ENCODE data around the gene ASRGL1. TPM values are rescaled to one million over a fixed set of nuclear protein-coding genes. Genes with fewer than 3 reads are reported as not detected.
"Not testable (repeated sequence)": the region's sequence is repeated elsewhere in the genome, so short reads cannot be mapped to it uniquely, and the experiment has no call there.

Gene ASRGL1
- total and polyA plus RNA-seq, 3 donors from 2014 or later, result 101 to 295 (median 119) TPM

GRCh38 chr11:62341588-62341987 lies 4.3 kb downstream of the ASRGL1 start:
- Histone ChIP-seq H3K36me3 (ENCODE audit: low read depth, missing control alignments) (no peaks in the 10 kb centered on the region), H3K4me3 (no peak overlapping the region), H3K27me3 (no peaks in the 10 kb centered on the region), H3K27ac (no peak overlapping the region), H3K4me1 (no peaks in the 10 kb centered on the region), H3K9me3 (no peaks in the 10 kb centered on the region)
- TF ChIP-seq POLR2A (IDR thresholded peaks at IDR 0.05), result no peak
- TF ChIP-seq, protein P1, sequence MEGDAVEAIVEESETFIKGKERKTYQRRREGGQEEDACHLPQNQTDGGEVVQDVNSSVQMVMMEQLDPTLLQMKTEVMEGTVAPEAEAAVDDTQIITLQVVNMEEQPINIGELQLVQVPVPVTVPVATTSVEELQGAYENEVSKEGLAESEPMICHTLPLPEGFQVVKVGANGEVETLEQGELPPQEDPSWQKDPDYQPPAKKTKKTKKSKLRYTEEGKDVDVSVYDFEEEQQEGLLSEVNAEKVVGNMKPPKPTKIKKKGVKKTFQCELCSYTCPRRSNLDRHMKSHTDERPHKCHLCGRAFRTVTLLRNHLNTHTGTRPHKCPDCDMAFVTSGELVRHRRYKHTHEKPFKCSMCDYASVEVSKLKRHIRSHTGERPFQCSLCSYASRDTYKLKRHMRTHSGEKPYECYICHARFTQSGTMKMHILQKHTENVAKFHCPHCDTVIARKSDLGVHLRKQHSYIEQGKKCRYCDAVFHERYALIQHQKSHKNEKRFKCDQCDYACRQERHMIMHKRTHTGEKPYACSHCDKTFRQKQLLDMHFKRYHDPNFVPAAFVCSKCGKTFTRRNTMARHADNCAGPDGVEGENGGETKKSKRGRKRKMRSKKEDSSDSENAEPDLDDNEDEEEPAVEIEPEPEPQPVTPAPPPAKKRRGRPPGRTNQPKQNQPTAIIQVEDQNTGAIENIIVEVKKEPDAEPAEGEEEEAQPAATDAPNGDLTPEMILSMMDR (IDR thresholded peaks at IDR 0.05), result no peak
- WGBS, 2 donors, result 87 to 88% methylated on average over 4 of the region's 4 CpGs
- intact Hi-C loops (cut with DNase I; ENCODE audit: low total_unique reads), result no loop called here
- no peak for DNase-seq

- WGBS, 2 donors, result 88 to 94% methylated on average over 7 of the region's 7 CpGs
- H3K4me1 ChIP-seq; H3K36me3 ChIP-seq (ENCODE audit: low read depth, missing control alignments); DNase-seq; H3K27me3 ChIP-seq; H3K27ac ChIP-seq; H3K9me3 ChIP-seq; H3K4me3 ChIP-seq; intact Hi-C loops (cut with DNase I; ENCODE audit: low total_unique reads): not testable (repeated sequence)
Measured at GRCh38 chr11:62343646-62344190, 6.5 kb downstream of the ASRGL1 start.

- Histone ChIP-seq H3K27me3 (no peaks in the 10 kb centered on the region), H3K4me3 (no peak overlapping the region), H3K9me3 (no peaks in the 10 kb centered on the region), H3K27ac (no peak overlapping the region), H3K4me1 (no peaks in the 10 kb centered on the region), H3K36me3 (ENCODE audit: low read depth, missing control alignments) (no peaks in the 10 kb centered on the region)
- intact Hi-C loops (cut with DNase I; ENCODE audit: low total_unique reads), result no loop called here
- 84 to 91% methylated on average over 1 of the region's 1 CpG for WGBS, 2 donors
- TF ChIP-seq POLR2A (IDR thresholded peaks at IDR 0.05), result no peak
- TF ChIP-seq, protein P1 (IDR thresholded peaks at IDR 0.05), result no peak
- DNase-seq, result no peak
Measured at GRCh38 chr11:62344210-62344609, 7.0 kb downstream of the ASRGL1 start.

DNA sequence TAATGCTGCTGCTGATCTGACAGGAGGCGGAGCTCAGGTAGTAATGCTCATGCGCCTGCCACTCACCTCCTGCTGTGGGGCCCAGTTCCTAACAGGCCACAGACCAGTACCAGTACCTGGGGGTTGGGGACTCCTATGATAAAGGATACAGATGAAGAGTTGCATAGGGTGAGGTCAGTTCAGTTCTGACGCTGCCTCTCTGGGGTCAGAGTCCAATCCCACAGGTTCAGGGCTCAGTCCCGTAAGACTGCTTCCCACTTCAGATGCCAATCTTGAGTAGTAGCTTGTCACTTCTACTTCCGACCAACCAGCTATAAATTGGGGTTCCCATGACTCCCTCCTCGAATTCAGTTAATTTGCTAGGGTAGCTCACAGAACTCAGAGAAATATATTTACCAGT lies 8.6 kb downstream of the ASRGL1 start:
- Histone ChIP-seq H3K27ac (no peak overlapping the region), H3K4me3 (no peak overlapping the region), H3K27me3 (no peaks in the 10 kb centered on the region), H3K4me1 (no peaks in the 10 kb centered on the region), H3K36me3 (ENCODE audit: low read depth, missing control alignments) (no peaks in the 10 kb centered on the region), H3K9me3 (no peaks in the 10 kb centered on the region)
- no peak for DNase-seq
- TF ChIP-seq, protein P1 (IDR thresholded peaks at IDR 0.05), result no peak
- no peak for TF ChIP-seq POLR2A (IDR thresholded peaks at IDR 0.05)
- 93 to 95% methylated on average over 4 to 6 of the region's 6 CpGs for WGBS, 2 donors
- intact Hi-C loops (cut with DNase I; ENCODE audit: low total_unique reads), result no loop called here

- DNase-seq, result no peak
- H3K36me3 ChIP-seq (ENCODE audit: low read depth, missing control alignments), result no peaks in the 10 kb centered on the region
- no peaks in the 10 kb centered on the region for H3K9me3 ChIP-seq
- 89 to 91% methylated on average over 9 of the region's 9 CpGs for WGBS, 2 donors
- no peaks in the 10 kb centered on the region for H3K4me1 ChIP-seq
- TF ChIP-seq, protein P1 (IDR thresholded peaks at IDR 0.05), result no peak
- TF ChIP-seq POLR2A (IDR thresholded peaks at IDR 0.05), result no peak
- H3K27ac ChIP-seq, result no peak overlapping the region
- no peaks in the 10 kb centered on the region for H3K27me3 ChIP-seq
- intact Hi-C loops (cut with DNase I; ENCODE audit: low total_unique reads), result no loop called here
- no peak overlapping the region for H3K4me3 ChIP-seq
Measured at GRCh38 chr11:62352355-62353336, 15.4 kb downstream of the ASRGL1 start.
